ENCODE measurements around the gene SAMD1.

SAMD1 gene

DNA sequence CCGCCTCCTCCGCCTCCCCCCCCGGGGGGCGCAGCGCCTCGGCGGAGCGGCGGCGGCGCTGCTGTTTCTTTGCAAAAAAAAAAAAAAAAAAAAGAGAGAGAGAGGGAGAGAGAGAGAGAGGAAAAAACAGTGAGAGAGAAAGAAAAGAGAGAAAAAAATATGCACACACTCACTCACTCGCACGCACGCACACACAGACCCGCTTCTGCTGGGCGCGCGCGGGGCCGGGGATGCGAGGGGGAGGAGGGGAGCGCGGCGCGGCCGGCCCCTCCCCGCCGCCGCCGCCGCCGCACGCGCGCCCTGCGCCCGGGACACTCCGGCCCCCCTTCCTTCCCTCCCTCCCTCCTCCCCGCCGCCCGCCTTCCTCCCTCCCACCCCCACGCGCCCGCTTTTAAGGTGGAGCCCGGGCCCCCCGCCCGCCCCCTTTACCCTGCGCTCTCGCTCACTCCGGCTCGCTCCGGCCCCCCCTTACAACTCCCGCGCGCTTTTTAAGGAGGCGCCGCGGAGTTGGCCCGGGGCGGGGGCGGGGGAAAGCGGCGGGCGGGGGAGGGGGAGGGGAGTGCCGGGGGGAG, at the start of gene SAMD1:
Gene SAMD1, minus strand, starts transcription at position 243 of the 572 bp plus-strand sequence.
- no peak for DNase-seq

DNA sequence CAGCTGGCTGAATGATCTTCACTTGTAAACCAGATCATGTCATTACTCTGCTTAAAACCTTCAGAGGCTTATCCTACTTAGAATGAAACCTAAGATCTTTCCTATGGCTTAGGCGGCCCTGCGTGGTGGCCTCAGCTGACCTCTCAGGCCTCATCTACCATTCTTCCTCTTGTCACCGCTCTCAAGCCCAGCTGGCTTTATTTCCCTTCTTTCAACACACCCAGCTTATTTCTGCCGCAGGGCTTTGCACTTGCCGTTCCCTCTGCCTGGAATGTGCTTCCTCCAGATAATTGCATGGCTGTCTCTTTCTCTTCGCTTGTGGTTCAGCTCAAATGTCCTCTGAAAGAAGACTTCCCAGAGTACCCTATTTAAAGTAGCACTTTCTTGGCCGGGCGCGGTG, 49.4 kb upstream of the SAMD1 start:
- no peak for DNase-seq

- DNase-seq = no peak
Observed at GRCh38 chr19:14138576-14139265, 48.2 kb upstream of the SAMD1 start.

DNA sequence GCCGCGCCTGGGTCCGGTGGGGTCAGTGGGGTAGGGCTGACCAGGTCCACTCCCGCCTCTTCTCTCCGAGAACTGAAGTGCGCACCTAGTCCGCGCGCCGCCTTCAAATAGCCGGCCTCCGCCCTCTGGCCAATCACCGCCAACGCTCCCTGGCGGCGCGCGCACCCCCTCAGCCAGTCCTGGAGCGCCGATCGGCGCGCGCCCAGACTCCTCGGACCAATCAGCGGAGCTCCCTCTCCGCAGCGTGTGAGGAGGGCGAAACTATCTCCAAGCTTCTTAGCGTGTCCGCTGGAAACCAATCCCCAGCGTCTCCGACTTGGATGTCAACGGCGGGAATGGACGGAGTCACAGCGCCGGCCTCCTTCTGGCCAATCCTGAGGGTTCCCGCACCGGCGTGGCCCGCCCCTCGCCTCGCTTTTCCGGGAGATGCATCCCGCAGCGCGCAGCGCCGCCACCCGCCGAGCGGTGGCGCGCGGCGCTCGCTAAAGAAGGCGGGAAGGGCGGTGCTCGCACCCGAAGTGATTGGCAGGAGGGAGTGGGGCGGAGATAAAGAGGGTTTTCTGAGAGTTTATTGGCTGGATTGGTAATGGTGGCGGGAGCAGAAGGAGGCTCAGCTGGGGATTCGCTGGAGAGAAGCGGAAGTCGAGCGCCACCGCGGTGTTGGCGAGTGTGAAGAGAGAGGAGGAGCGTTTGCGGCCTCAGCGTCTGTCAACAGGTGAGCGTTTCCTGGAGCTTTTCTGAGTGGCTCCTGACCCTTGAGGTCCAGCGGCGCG, 46.1 kb upstream of the SAMD1 start, which contains the start of gene ASF1B:
Gene ASF1B, minus strand, starts transcription at position 81 of the 773 bp plus-strand sequence. CDS start 133 bp downstream, outside the sequence.
- DNase-seq = peak; percentile 100

- DNase-seq = no peak
Observed at GRCh38 chr19:14135985-14136508, 45.5 kb upstream of the SAMD1 start.

DNA sequence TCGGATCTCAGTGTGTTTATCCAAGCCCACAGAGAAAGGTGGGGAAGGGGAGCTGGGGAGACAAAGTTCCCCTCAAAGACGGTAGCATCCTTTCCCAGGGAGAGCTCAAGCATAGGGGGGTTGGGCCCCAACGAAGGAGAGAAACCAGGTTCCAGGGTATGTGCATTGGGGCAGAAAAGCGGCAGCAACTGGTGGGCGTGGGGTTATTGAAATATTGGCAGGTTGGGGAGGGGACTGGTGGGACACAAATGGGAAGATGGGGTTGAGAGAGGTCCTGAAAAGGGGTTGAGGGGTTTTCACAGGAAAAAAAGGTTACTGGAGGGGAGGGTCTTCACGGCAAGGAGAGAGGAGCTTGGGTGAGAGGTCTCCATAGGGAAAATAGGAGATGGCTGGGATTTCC, 44.8 kb upstream of the SAMD1 start:
- no peak for DNase-seq

DNA sequence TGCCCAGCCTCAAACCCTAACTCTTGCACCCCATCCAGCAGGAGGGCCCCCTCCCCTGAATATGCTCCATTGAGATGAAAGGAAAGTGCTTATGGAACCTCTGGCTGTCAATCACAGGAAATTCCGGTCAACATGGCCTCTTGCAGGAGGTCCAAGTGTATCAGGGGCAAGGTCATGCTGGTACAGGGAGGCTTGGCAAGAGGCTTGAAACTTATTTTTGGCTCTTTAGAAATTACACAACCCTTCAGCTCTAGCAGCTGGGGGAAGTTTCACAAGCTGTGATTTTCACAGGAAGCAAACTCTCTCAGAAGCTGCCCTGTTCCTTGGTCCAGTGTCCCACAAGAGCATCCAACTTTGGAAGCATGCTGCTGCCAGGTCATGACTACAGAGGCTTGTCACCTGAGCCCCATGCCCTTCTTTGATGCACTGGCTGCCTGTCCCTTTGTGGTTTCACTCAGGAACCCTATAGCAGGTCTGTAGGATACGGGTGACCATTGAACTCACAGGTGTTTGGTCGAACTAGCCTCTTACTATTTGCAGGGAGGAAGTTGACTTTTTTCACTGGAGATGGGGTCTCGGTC, 37.5 kb upstream of the SAMD1 start:
- no peak for DNase-seq

- no peak for DNase-seq
Observed at GRCh38 chr19:14127176-14127575, 36.6 kb upstream of the SAMD1 start.

DNA sequence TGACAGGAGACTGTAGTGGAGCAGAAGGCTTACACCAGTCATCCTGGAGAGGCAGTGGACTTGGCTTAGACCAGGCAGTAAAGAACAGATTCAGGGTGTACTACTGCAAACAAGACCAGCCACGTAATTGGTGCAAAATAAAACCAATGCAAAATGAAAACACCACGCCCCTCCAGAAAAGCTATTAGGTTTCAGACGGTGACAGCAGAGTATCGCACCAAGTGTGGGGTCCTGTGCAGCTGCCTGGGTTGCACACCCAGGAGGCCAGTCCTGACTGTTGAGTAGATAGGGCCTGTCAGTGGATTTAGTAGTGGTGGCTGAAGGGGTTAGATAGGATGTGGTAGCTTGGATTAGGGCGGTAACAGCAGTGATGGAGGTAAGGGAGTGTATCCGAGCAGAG, 32.4 kb upstream of the SAMD1 start:
- DNase-seq = no peak

- no peak for DNase-seq
Observed at GRCh38 chr19:14120497-14120780, 29.9 kb upstream of the SAMD1 start.

DNA sequence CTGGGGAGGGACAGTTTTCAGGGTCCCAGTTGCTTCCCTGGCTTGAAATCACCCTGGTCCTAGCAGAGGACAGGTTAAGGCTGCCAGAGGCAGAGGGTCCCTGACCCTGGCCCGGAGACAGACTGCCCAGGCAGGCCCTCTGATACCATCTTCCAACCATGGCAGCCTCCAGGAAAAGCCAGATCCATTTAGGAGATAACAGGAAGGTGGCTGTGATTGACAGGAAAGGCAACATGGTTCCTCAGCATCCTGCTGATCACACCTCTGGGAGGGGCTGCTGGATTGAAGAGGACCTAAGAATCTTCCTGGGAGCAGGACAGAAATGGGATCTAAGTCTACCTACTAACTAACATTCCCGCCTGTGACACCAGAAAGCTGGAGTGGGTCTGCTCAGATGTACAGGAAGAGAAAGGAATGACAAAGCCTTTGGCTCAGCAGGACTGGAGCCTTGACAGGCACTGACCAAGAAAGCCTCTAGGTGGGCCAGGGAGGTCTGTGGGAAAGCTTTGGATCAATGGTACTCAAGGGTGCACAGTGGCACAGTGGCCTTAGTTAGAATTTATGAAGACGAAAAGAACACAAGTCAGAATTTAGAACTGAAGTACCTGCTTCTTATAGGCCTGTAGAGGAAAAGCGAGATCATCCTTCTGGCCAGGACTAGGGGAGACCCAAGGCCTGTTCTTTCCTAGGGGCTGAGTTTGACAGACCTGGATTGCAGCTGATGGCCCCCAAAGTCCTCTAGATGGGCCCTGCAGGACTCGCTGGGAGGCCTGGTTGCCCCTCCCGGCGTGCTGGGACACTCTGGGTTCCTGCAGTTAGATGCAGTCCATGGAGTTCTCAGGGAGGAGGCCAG, 29.3 kb upstream of the SAMD1 start:
- DNase-seq = no peak

DNA sequence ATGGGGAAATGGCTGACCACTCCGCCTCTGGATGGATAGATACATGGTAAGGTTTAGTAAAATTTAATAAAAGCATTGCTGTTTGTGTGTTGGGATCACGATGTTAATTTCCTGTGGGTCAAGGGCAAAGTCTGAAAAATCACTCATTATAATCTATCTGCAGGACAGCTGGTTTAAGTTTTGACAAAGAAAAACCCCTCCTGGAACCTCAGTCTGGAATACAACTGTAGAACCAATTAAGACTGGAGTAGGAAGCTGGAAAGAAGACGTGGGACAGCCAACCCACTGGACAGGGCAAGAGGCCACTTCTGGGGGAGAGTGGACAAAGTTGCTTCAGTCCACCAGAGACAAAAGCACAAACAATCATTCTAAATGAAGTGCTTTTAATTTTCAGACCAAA, 28.6 kb upstream of the SAMD1 start:
- no peak for DNase-seq

DNA sequence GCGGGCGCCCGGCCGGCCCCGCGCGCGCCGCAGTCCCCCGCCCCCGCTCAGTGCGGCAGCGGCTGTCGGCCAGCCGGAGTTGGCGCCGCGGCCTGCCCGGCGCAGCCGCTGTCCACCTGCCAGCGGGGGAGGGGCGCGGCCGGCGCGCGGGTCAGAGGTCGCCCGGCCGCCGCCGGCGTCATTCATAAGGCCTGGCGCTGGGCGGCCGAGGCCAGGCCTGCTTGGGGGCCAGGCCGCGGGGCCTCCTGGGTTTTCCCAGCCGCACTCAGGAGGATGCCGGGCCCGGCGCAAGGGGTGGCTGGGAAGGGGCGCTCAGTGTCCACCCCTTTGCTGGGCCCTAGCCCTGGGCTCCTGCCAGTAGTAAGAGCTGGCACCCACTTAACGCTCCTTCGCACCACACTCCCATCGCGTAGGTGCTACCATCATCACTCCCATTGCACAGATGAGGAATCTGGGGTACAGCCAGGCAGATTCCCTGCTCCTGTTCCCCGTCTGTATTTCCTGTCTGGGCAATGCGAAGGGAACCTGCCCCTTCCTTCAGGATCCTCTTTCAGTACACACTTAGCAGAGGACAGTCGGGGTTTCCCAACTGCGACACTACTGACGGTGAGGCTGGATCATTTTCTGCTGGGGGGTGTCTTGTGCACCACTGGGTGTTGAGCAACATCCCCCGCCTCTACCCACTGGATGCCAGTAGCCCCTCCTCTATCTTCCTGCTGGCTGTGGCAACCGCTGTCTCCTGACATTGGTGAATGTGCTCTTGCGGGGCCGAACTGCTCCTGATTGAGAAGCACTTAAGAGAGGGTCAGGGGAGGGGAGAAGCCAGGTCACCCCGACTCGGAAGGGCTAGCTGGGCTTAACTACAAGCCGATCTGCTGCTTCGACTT, 27.9 kb upstream of the SAMD1 start:
- DNase-seq = no peak

- DNase-seq = peak; percentile 94
Observed at GRCh38 chr19:14117668-14118164, 27.2 kb upstream of the SAMD1 start, which contains the start of gene PRKACA. Gene PRKACA, minus strand, starts transcription at chr19:14117762. Its CDS starts 215 bp downstream, at chr19:14117547.

GRCh38 chr19:14116918-14117578, 26.5 kb upstream of the SAMD1 start:
- no peak for DNase-seq

- no peak for DNase-seq
Observed at GRCh38 chr19:14116525-14116917, 26.0 kb upstream of the SAMD1 start.

DNA sequence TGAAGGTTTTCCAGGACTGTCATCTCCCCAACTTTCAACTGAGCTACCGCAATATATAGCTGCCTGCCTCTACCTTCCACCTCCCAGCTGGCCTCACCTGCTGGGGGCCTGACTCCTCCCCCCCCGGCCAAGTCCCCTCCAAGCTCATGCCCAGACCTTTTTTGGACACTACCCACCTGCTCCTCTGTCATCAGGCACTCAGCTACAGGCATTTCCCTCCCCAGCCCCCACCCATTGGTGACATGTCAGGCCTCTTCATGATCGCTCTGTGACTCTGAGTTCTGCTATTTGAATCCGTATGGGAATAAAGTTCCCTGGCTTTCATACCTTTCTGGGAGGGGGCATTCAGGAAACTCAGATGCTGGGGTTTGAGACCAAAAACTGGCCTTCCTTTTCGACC, 25.2 kb upstream of the SAMD1 start:
- DNase-seq = no peak

GRCh38 chr19:14114854-14115253, 24.3 kb upstream of the SAMD1 start:
- DNase-seq = no peak

DNA sequence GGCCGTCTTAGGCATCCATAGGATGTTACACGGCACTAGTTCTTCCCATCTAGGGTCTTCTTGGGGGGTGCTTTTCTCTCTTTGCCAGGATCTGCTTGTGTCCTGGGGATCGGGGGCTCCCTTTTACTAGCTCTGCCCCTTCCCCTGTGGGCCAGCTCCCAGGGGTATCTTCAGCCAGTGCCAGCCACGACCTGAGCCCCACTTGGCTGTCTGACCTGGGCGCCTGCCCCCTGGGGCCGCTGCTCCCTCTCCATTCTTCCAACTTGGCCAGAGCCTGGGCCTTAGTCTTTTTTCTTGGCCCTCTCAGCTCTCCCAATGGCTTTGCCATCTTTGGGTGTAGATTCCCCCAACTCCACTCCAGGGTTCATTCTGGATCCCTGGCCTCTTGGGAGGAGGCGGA, 23.9 kb upstream of the SAMD1 start:
- DNase-seq = no peak

GRCh38 chr19:14113762-14114414, 23.3 kb upstream of the SAMD1 start:
- no peak for DNase-seq
